K562 (cell line): ENCODE data around the gene CPNE1. TPM values are rescaled to one million over a fixed set of nuclear protein-coding genes. Genes with fewer than 3 reads are reported as not detected.

Experiments
- ATAC-seq: fragments of 200-7000 bp; cut with Tn5 transposase; 3 replicates; pipeline ENCODE4 v1.9.1; 2020; ENCODE audit warnings: moderate library complexity
- BruUV-seq: library from RNA; stranded (reverse); fragments of 400-500 nt; replicated peaks from 2 replicates; lab custom pipeline; 2021; lab: Mats Ljungman, UMichigan
- CTCF ChIA-PET: fragments of 300-600 bp; formaldehyde crosslinking; extraction: SDS; loops from one replicate; lab custom pipeline; 2021; ENCODE audit warnings: low intra/inter-chr PET ratio; lab: Yijun Ruan, JAX
- POLR2A ChIA-PET: fragments of 300-600, 350-650 bp; sonication (Branson Sonifier 250); formaldehyde crosslinking; extraction: SDS; loops from one replicate; lab custom pipeline; 2021; ENCODE audit warnings: antibody characterized with exemption, inconsistent platforms; lab: Yijun Ruan, JAX
- DNase-seq, 4 experiments: peaks; one replicate each; pipeline versions ENCODE4 v3.0.0 to v3.0.0-alpha.2; 2011 to 2018; ENCODE audit warnings: low spot score in 3 of 4, mixed read lengths in 3 of 4; ENCODE audit errors: extremely low read depth in 1 of 4
- FAIRE-seq: peaks from 2 replicates; lab custom pipeline; 2011; peaks lifted over from hg19 to GRCh38; lab: Jason Lieb, UNC
- H2AFZ ChIP-seq: 2 replicates; pipeline ENCODE4 v1.6.0; 2011; ENCODE audit warnings: low read depth, low read length, control low read depth, inconsistent platforms
- H3K27ac ChIP-seq: fragments of 200-600 bp; 3 replicates; pipeline ENCODE4 v1.8.0; 2011; ENCODE audit warnings: low read depth, mild to moderate bottlenecking, control low read depth, inconsistent platforms, low read length, moderate library complexity, mixed read lengths; ENCODE audit errors: extremely low read depth
- H3K27me3 ChIP-seq, 2 experiments: fragments of 300-600 bp in 1 of 2; 2 replicates in 1 of 2; 3 replicates in 1 of 2; pipeline versions ENCODE4 v1.6.0 to v1.8.0; 2011; ENCODE audit warnings: inconsistent platforms in 2 of 2, low read length in 2 of 2, mild to moderate bottlenecking in 1 of 2, mixed read lengths in 1 of 2, moderate library complexity in 1 of 2; ENCODE audit not compliant: control insufficient read depth in 2 of 2, insufficient read depth in 2 of 2
- H3K36me3 ChIP-seq: fragments of 300-600 bp; 3 replicates; pipeline ENCODE4 v1.8.0; 2011; ENCODE audit warnings: mild to moderate bottlenecking, low read length, inconsistent platforms; ENCODE audit not compliant: control insufficient read depth, insufficient read depth
- H3K4me1 ChIP-seq, 2 experiments: fragments of 200-600 bp in 1 of 2; replicated peaks in 1 of 2; 2 replicates in 1 of 2; 3 replicates in 1 of 2; pipeline versions ENCODE4 v1.5.1 to v1.8.0; 2011; ENCODE audit warnings: inconsistent platforms in 2 of 2, low read length in 2 of 2, mild to moderate bottlenecking in 1 of 2, mixed read lengths in 1 of 2, moderate library complexity in 1 of 2; ENCODE audit not compliant: control insufficient read depth in 2 of 2, insufficient read depth in 2 of 2
- H3K4me2 ChIP-seq: 2 replicates; pipeline ENCODE4 v1.6.1; 2011; ENCODE audit warnings: low read length, control low read depth, inconsistent platforms, mixed read lengths; ENCODE audit not compliant: insufficient read depth
- H3K4me3 ChIP-seq: fragments of 200-600 bp; sonication (generic), shearing (Covaris generic); 2 replicates; pipeline ENCODE4 v1.5.1; 2016; ENCODE audit warnings: control low read depth, inconsistent platforms
- H3K79me2 ChIP-seq: fragments of 200-600 bp; 3 replicates; pipeline ENCODE4 v1.8.0; 2011; ENCODE audit warnings: low read length, inconsistent platforms; ENCODE audit not compliant: control insufficient read depth, insufficient read depth
- H3K9ac ChIP-seq, 2 experiments: 2 replicates each; pipeline versions ENCODE4 v1.6.0 to v1.6.1; 2011; ENCODE audit warnings: low read depth in 2 of 2, low read length in 2 of 2, control low read depth in 1 of 2, inconsistent platforms in 1 of 2, mild to moderate bottlenecking in 1 of 2, mixed read lengths in 1 of 2; ENCODE audit not compliant: insufficient read depth in 1 of 2
- H3K9me1 ChIP-seq: one replicate; pipeline ENCODE4 v1.6.0; 2011; ENCODE audit warnings: inconsistent platforms, mild to moderate bottlenecking, low read length, moderate library complexity; ENCODE audit not compliant: control insufficient read depth, insufficient read depth
- H3K9me3 ChIP-seq: replicated peaks from 2 replicates; pipeline ENCODE4 v1.5.1; 2011; ENCODE audit warnings: low read depth, low read length, inconsistent platforms; ENCODE audit not compliant: control insufficient read depth, insufficient read depth
- H4K20me1 ChIP-seq: replicated peaks from 2 replicates; pipeline ENCODE4 v1.6.1; 2011; ENCODE audit warnings: low read length, inconsistent platforms, mixed read lengths; ENCODE audit not compliant: control insufficient read depth, insufficient read depth
- DMBX1 ChIP-seq: fragments of 250-450 bp; sonication (Bioruptor Pico); IDR thresholded peaks from 2 replicates; pipeline ENCODE4 v1.8.0; 2022; ENCODE audit warnings: inconsistent platforms, mild to moderate bottlenecking, moderate library complexity, borderline replicate concordance
- ETS1 ChIP-seq: conservative IDR thresholded peaks from 2 replicates; pipeline ENCODE4 v1.6.1; 2011; ENCODE audit warnings: low read depth, mild to moderate bottlenecking, low read length; ENCODE audit not compliant: control insufficient read depth
- FOXO4 ChIP-seq: fragments of 450-650 bp; formaldehyde crosslinking; IDR thresholded peaks from 2 replicates; pipeline ENCODE4 v1.4.0; 2020; ENCODE audit warnings: mild to moderate bottlenecking, moderate library complexity
- GATAD2B ChIP-seq: fragments of 450-650 bp; IDR thresholded peaks from 2 replicates; pipeline ENCODE4 v1.6.1; 2017; ENCODE audit warnings: mild to moderate bottlenecking, borderline replicate concordance
- HLTF ChIP-seq: fragments of 450-650 bp; IDR thresholded peaks from 2 replicates; pipeline ENCODE4 v1.6.1; 2016
- KDM2B ChIP-seq: fragments of 250-450 bp; sonication (Bioruptor Pico); IDR thresholded peaks from 2 replicates; pipeline ENCODE4 v1.8.0; 2021; ENCODE audit warnings: mild to moderate bottlenecking, moderate library complexity
- NCOA6 ChIP-seq: fragments of 450-650 bp; IDR thresholded peaks from 2 replicates; pipeline ENCODE4 v1.6.1; 2017; ENCODE audit warnings: mild to moderate bottlenecking
- YBX1 ChIP-seq: fragments of 450-650 bp; IDR thresholded peaks from 2 replicates; pipeline ENCODE4 v1.7.1; 2016; ENCODE audit warnings: mild to moderate bottlenecking
- ZNF274 ChIP-seq: IDR thresholded peaks from 2 replicates; pipeline ENCODE4 v1.6.1; 2011; ENCODE audit warnings: low read depth, mild to moderate bottlenecking, low read length, moderate library complexity, borderline replicate concordance
- ZNF436 ChIP-seq: fragments of 250-450, 450-650 bp; sonication (Bioruptor Pico); formaldehyde crosslinking; IDR thresholded peaks from 2 replicates; pipeline ENCODE4 v1.7.0; 2020; ENCODE audit warnings: mild to moderate bottlenecking
- ZNF518B ChIP-seq: fragments of 250-450 bp; sonication (Bioruptor Pico); IDR thresholded peaks from 2 replicates; pipeline ENCODE4 v1.5.0; 2021; ENCODE audit warnings: mild to moderate bottlenecking, moderate library complexity
- ZNF76 ChIP-seq: fragments of 250-450 bp; sonication (Bioruptor Pico); IDR thresholded peaks from 2 replicates; pipeline ENCODE4 v1.4.0; 2020; ENCODE audit warnings: mild to moderate bottlenecking, moderate library complexity, borderline replicate concordance
- WGBS: fragments of 100-300 bp; shearing (Covaris generic); methylation state at CpG from one replicate; pipeline ENCODE4 v1.1.6; 2016; ENCODE audit warnings: low coverage, mixed read lengths; ENCODE audit not compliant: insufficient coverage; ENCODE audit errors: missing lambda C conversion rate; 5-methylcytosine and 5-hydroxymethylcytosine counted together
- in situ Hi-C: fragments of 300-500 bp; cut with MboI; formaldehyde crosslinking; loops from 4 replicates; pipeline ENCODE4 v1.15.0; 2018; ENCODE audit warnings: inconsistent platforms, mixed read lengths
- intact Hi-C: fragments of 100-400 bp; cut with micrococcal nuclease; formaldehyde crosslinking; loops from 2 replicates; pipeline ENCODE4 v1.14.2; 2022
- polyA plus RNA-seq, 8 experiments: library from polyadenylated mRNA; depleted of rRNA in 4 of 8; stranded (reverse) in 5 of 8; unstranded in 3 of 8; fragments of >200 nt; fragmentation: Nextera tagmentation in 2 of 8; fragmentation: Illumina TruSeq in 1 of 8; extraction: Ambion mirVana in 2 of 8; extraction: Trizol in 1 of 8; gene quantifications; 2 replicates each; pipeline versions ENCODE4 v1.2.1 to v1.2.3, GENCODE V29; 2011 to 2014; ENCODE audit warnings: inconsistent platforms in 1 of 8, missing spikeins in 1 of 8
- total RNA-seq, 7 experiments: library from RNA; depleted of rRNA in 6 of 7; stranded (reverse); fragments of >200 nt in 6 of 7; fragmentation: Illumina TruSeq in 2 of 7; extraction: Trizol in 2 of 7; gene quantifications; 2 replicates each; pipeline versions ENCODE4 v1.2.1 to v1.2.3, GENCODE V29; 2011 to 2021; ENCODE audit warnings: low replicate concordance in 1 of 7
- TF ChIP-seq, protein P1 (sequence below): IDR thresholded peaks from 2 replicates; pipeline ENCODE4 v1.6.1; 2011; ENCODE audit warnings: borderline replicate concordance, low read depth, mild to moderate bottlenecking, moderate library complexity, low read length; ENCODE audit not compliant: insufficient read depth, poor library complexity, severe bottlenecking

Gene CPNE1
- total and polyA plus RNA-seq, 9 of the 15 experiments (the other 6 are each of a cell fraction or from before 2014, with no cell fraction given): 42.1 to 102 (median 56.0) TPM

DNA sequence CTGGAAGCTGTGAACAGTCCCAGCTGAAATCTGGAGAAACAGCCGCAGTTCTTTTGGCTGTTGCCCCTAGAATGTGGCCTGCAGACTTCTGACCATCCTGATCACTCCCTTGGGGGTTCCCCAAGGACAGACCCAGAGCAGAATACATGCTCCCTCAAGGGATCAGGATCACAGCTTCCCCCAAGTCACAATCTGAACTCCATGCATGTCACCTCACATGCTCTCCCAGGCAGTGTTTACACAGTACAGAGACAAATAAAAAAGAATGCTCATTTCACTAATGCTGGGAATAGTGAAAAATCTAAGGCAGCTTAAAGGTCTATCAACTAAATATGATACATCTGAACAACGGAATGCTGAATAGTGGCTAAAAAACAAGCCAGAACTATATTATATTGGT is 28.6 kb downstream of the CPNE1 start (continued):
- TF ChIP-seq, protein P1, sequence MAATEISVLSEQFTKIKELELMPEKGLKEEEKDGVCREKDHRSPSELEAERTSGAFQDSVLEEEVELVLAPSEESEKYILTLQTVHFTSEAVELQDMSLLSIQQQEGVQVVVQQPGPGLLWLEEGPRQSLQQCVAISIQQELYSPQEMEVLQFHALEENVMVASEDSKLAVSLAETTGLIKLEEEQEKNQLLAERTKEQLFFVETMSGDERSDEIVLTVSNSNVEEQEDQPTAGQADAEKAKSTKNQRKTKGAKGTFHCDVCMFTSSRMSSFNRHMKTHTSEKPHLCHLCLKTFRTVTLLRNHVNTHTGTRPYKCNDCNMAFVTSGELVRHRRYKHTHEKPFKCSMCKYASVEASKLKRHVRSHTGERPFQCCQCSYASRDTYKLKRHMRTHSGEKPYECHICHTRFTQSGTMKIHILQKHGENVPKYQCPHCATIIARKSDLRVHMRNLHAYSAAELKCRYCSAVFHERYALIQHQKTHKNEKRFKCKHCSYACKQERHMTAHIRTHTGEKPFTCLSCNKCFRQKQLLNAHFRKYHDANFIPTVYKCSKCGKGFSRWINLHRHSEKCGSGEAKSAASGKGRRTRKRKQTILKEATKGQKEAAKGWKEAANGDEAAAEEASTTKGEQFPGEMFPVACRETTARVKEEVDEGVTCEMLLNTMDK: no peak
- TF ChIP-seq DMBX1 (CRISPR knock-in tag) (no peak), ZNF436 (CRISPR knock-in tag) (no peak), ZNF274 (no peak)

GRCh38 chr20:35635652-35636051 is 29.0 kb downstream of the CPNE1 start:
- H4K20me1 ChIP-seq: no peaks in the 10 kb centered on the region
- no peak overlapping the region for H3K4me2 ChIP-seq
- WGBS: 78% methylated on average over 4 of the region's 4 CpGs
- no peaks in the 10 kb centered on the region for H3K9me1 ChIP-seq
- DNase-seq: no peak
- CTCF ChIA-PET: no interaction called here
- FAIRE-seq: no peak
- intact Hi-C loops: no loop called here
- H3K36me3 ChIP-seq: peaks cover 22% of the 10 kb centered on the region; the same call in 2 of the 3 replicates
- H3K4me1 ChIP-seq: no peaks in the 10 kb centered on the region; a peak in 2 of 5 replicates
- H3K79me2 ChIP-seq: peaks cover 33% of the 10 kb centered on the region; the same call in 2 of the 3 replicates
- BruUV-seq: no TSS peak
- no peak for ATAC-seq
- H3K27me3 ChIP-seq: no peaks in the 10 kb centered on the region
- H3K27ac ChIP-seq: no peak overlapping the region
- in situ Hi-C loops: no loop called here
- H3K9me3 ChIP-seq: no peaks in the 10 kb centered on the region
- H3K9ac ChIP-seq: no peak overlapping the region; a peak in 1 of 4 replicates
- H3K4me3 ChIP-seq: no peak overlapping the region
- POLR2A ChIA-PET: interaction anchor here (1.9 kb wide), 1 partner anchor 10 kb away, joined by 8 read pairs; no protein-coding TSS in a partner anchor
- H2AFZ ChIP-seq: no peak overlapping the region
- TF ChIP-seq NCOA6: no peak
- TF ChIP-seq ZNF518B (CRISPR knock-in tag): no peak
- TF ChIP-seq ZNF76: no peak
- TF ChIP-seq YBX1: no peak
- TF ChIP-seq KDM2B (CRISPR knock-in tag): no peak
- TF ChIP-seq GATAD2B: no peak
- TF ChIP-seq FOXO4 (CRISPR knock-in tag): no peak
- TF ChIP-seq ETS1: no peak
- no peak for TF ChIP-seq HLTF
